ENCODE data around the gene PAXX. TPM values are rescaled to one million over a fixed set of nuclear protein-coding genes. Genes with fewer than 3 reads are reported as not detected.

Gene PAXX
- total RNA-seq, 4 donors from 2014 or later = 49.3 to 85.2 (median 66.0) TPM

- TF ChIP-seq POLR2AphosphoS5 (IDR thresholded peaks at IDR 0.05) (no peak), EP300 (IDR thresholded peaks at IDR 0.05; ENCODE audit: low read depth) (no peak), POLR2A (IDR thresholded peaks at IDR 0.05) (no peak), CTCF (IDR thresholded peaks at IDR 0.05) (no peak)
- DNase-seq = no peak
- no peaks in the 10 kb centered on the region for H3K36me3 ChIP-seq
- 87 to 90% methylated on average over 6 to 25 of the region's 25 CpGs for WGBS, 2 donors (ENCODE audit: low coverage in 1 of 2)
- intact Hi-C loops (cut with DNase I; ENCODE audit: low total_unique reads) = no loop called here
- H3K27me3 ChIP-seq = no peaks in the 10 kb centered on the region
- H3K4me1 ChIP-seq = peaks cover 3 to 12% (median 10%) of the 10 kb centered on the region in 4 donors
- no peak overlapping the region for H3K4me3 ChIP-seq
- H3K9me3 ChIP-seq = no peaks in the 10 kb centered on the region
- H3K27ac ChIP-seq = no peak overlapping the region
- in situ Hi-C loops (cut with MboI; ENCODE audit: low pct_ligation_motif_present in 1 of 4, low pct_unique_long_range_greater_than_20kb in 1 of 4, low sequenced_read_pairs in 3 of 4) = no loop called here
Observed at GRCh38 chr9:136954270-136955083, 37.7 kb upstream of the PAXX start.

- WGBS, 2 donors (ENCODE audit: low coverage in 1 of 2) = 94 to 95% methylated on average over 4 to 9 of the region's 14 CpGs
- DNase-seq = no peak
- Histone ChIP-seq H3K36me3 (no peaks in the 10 kb centered on the region), H3K27ac (no peak overlapping the region), H3K9me3 (no peaks in the 10 kb centered on the region), H3K4me3 (no peak overlapping the region), H3K4me1 (peaks cover under 1 to 9% (median 6%) of the 10 kb centered on the region in 4 donors), H3K27me3 (no peaks in the 10 kb centered on the region)
- in situ Hi-C loops (cut with MboI; ENCODE audit: low pct_ligation_motif_present in 1 of 4, low pct_unique_long_range_greater_than_20kb in 1 of 4, low sequenced_read_pairs in 3 of 4) = no loop called here
- intact Hi-C loops (cut with DNase I; ENCODE audit: low total_unique reads) = no loop called here
- TF ChIP-seq POLR2A (IDR thresholded peaks at IDR 0.05) = no peak
- no peak for TF ChIP-seq EP300 (IDR thresholded peaks at IDR 0.05; ENCODE audit: low read depth)
- TF ChIP-seq POLR2AphosphoS5 (IDR thresholded peaks at IDR 0.05) = no peak
- TF ChIP-seq CTCF (IDR thresholded peaks at IDR 0.05) = no peak
Observed at GRCh38 chr9:136955202-136955942, 36.9 kb upstream of the PAXX start.

GRCh38 chr9:136955943-136956335 lies 36.3 kb upstream of the PAXX start:
- Histone ChIP-seq H3K9me3 (no peaks in the 10 kb centered on the region), H3K4me3 (no peak overlapping the region), H3K27ac (no peak overlapping the region), H3K27me3 (no peaks in the 10 kb centered on the region), H3K36me3 (no peaks in the 10 kb centered on the region), H3K4me1 (peaks cover 0 to 3% (median under 1%) of the 10 kb centered on the region in 4 donors)
- TF ChIP-seq EP300 (IDR thresholded peaks at IDR 0.05; ENCODE audit: low read depth) (no peak), POLR2AphosphoS5 (IDR thresholded peaks at IDR 0.05) (no peak), CTCF (IDR thresholded peaks at IDR 0.05) (no peak), POLR2A (IDR thresholded peaks at IDR 0.05) (no peak)
- intact Hi-C loops (cut with DNase I; ENCODE audit: low total_unique reads) = no loop called here
- in situ Hi-C loops (cut with MboI; ENCODE audit: low pct_ligation_motif_present in 1 of 4, low pct_unique_long_range_greater_than_20kb in 1 of 4, low sequenced_read_pairs in 3 of 4) = no loop called here
- WGBS, 2 donors (ENCODE audit: low coverage in 1 of 2) = 94% methylated on average over 7 of the region's 9 CpGs; no CpG with 5 or more reads in 1 of the 2 donors
- no peak for DNase-seq

- WGBS, 2 donors (ENCODE audit: low coverage in 1 of 2) = 94 to 100% methylated on average over 2 to 4 of the region's 4 CpGs
- TF ChIP-seq POLR2AphosphoS5 (IDR thresholded peaks at IDR 0.05) = no peak
- no peak for TF ChIP-seq POLR2A (IDR thresholded peaks at IDR 0.05)
- TF ChIP-seq EP300 (IDR thresholded peaks at IDR 0.05; ENCODE audit: low read depth) = no peak
- intact Hi-C loops (cut with DNase I; ENCODE audit: low total_unique reads) (no loop called here), in situ Hi-C loops (cut with MboI; ENCODE audit: low pct_ligation_motif_present in 1 of 4, low pct_unique_long_range_greater_than_20kb in 1 of 4, low sequenced_read_pairs in 3 of 4) (no loop called here)
- Histone ChIP-seq H3K27me3 (no peaks in the 10 kb centered on the region), H3K9me3 (no peaks in the 10 kb centered on the region), H3K4me1 (no peaks in the 10 kb centered on the region), H3K27ac (no peak overlapping the region), H3K4me3 (no peak overlapping the region), H3K36me3 (no peaks in the 10 kb centered on the region)
- no peak for DNase-seq
Observed at GRCh38 chr9:136956604-136957003, 35.6 kb upstream of the PAXX start.

All from transverse colon (tissue), 4 donors.